ENCODE data around the gene SKOR1.

GRCh38 chr15:67859331-67859946 lies 34.1 kb downstream of the SKOR1 start:
- TF ChIP-seq EZH2 (IDR thresholded peaks at IDR 0.05; ENCODE audit: insufficient read depth, poor library complexity, severe bottlenecking) (no peak), EZH2phosphoT487 (IDR thresholded peaks at IDR 0.05; ENCODE audit: insufficient read depth, low read depth) (no peak)

Data from GM23248 (cell line).